Ascending aorta (tissue), 2 donors: ENCODE measurements around the gene TRIM52. TPM values are rescaled to one million over a fixed set of nuclear protein-coding genes. Genes with fewer than 3 reads are reported as not detected.
"Not testable (repeated sequence)": the region's sequence is repeated elsewhere in the genome, so short reads cannot be mapped to it uniquely, and the experiment has no call there.

Experiments
- DNase-seq, 2 donors: peaks; one replicate each; pipeline ENCODE4 v3.0.0-alpha.2; 2019; ENCODE audit warnings: low spot score in 2 of 2
- H3K27ac ChIP-seq, 2 donors: fragments of 200-600 bp; sonication (generic); one replicate each; pipeline ENCODE4 v1.5.1; 2016 to 2017; ENCODE audit warnings: mild to moderate bottlenecking in 1 of 2
- H3K27me3 ChIP-seq: fragments of 200-600 bp; sonication (generic); one replicate; pipeline ENCODE4 v1.5.1; 2017
- H3K36me3 ChIP-seq, 2 donors: fragments of 200-600 bp; sonication (generic); one replicate each; pipeline ENCODE4 v1.5.1; 2016
- H3K4me1 ChIP-seq, 2 donors: fragments of 200-600 bp; sonication (generic); one replicate each; pipeline ENCODE4 v1.5.1; 2016 to 2017; ENCODE audit warnings: mild to moderate bottlenecking in 1 of 2
- H3K4me3 ChIP-seq, 2 donors: fragments of 200-600 bp; sonication (generic); one replicate each; pipeline ENCODE4 v1.5.1; 2016 to 2017; ENCODE audit warnings: mild to moderate bottlenecking in 1 of 2
- H3K9me3 ChIP-seq, 2 donors: fragments of 200-600 bp; sonication (generic); one replicate each; pipeline ENCODE4 v1.5.1; 2016
- intact Hi-C: fragments of 100-400 bp; cut with DNase I; formaldehyde crosslinking; loops from one replicate; pipeline ENCODE4 v1.15.1; 2023
- total RNA-seq: library from RNA; depleted of rRNA; stranded (reverse); fragments of >200 nt; gene quantifications from one replicate; pipeline ENCODE4 v1.1.0, GENCODE V29; 2016
- TF ChIP-seq, protein P1 (sequence below), 3 experiments: fragments of 200-600 bp in 2 of 3; fragments of 450-650 bp in 1 of 3; sonication (generic) in 2 of 3; IDR thresholded peaks; one replicate each; pipeline ENCODE4 v1.5.1; 2016 to 2019; ENCODE audit warnings: antibody characterized with exemption in 3 of 3, mild to moderate bottlenecking in 1 of 3, moderate library complexity in 1 of 3

TRIM52 gene
- total RNA-seq, 1 donor from 2014 or later, result 21.2 TPM

DNA sequence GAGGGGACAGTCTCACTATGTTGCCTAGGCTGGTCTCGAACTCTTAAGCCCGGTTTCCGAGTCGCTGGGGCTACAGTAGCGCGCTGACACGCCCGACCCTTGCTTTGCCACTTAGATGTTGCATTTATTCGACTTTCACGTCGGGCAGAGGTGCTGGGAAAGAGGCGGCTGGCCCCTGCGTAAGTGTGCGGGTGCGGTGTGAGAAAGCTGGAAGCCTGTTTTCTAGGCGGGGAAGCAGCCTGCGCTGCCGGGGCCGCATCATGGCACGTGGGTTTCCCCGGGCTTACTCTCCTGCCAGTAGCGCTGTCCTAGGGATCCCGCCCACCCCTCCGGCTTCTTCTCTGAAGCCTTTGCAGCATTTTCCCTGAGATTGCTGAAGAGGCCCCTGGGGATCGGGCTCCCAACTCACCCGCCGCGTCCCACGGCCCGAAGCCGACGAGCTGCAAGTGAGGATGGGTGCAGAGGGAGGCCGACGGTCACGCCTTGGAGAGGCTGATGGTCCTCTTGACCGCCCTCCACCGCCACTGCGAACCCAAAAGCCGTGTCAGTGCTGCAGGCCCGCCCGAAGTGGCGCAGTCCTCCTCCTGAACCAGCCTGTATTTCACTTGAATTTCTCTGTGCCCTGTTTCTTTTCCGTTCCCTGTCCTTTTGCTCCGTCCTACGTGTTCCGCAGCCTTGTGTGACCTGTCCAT, 43.7 kb downstream of the TRIM52 start:
- DNase-seq, result peak in 1 of 2 donors; percentile 77
- TF ChIP-seq, protein P1, sequence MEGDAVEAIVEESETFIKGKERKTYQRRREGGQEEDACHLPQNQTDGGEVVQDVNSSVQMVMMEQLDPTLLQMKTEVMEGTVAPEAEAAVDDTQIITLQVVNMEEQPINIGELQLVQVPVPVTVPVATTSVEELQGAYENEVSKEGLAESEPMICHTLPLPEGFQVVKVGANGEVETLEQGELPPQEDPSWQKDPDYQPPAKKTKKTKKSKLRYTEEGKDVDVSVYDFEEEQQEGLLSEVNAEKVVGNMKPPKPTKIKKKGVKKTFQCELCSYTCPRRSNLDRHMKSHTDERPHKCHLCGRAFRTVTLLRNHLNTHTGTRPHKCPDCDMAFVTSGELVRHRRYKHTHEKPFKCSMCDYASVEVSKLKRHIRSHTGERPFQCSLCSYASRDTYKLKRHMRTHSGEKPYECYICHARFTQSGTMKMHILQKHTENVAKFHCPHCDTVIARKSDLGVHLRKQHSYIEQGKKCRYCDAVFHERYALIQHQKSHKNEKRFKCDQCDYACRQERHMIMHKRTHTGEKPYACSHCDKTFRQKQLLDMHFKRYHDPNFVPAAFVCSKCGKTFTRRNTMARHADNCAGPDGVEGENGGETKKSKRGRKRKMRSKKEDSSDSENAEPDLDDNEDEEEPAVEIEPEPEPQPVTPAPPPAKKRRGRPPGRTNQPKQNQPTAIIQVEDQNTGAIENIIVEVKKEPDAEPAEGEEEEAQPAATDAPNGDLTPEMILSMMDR (IDR thresholded peaks at IDR 0.05), result no peak
- no peaks in the 10 kb centered on the region for H3K27me3 ChIP-seq
- H3K36me3 ChIP-seq, result no peaks in the 10 kb centered on the region
- H3K27ac ChIP-seq, result peak overlapping the region; percentile 58 to 75
- no peaks in the 10 kb centered on the region for H3K9me3 ChIP-seq
- intact Hi-C loops, result loop anchor here (1.0 kb wide), 1 partner anchor 26 kb away; no protein-coding TSS in a partner anchor
- peak overlapping the region; percentile 27 to 68 for H3K4me3 ChIP-seq
- H3K4me1 ChIP-seq, result peaks cover 0 to 2% of the 10 kb centered on the region in 2 donors

DNA sequence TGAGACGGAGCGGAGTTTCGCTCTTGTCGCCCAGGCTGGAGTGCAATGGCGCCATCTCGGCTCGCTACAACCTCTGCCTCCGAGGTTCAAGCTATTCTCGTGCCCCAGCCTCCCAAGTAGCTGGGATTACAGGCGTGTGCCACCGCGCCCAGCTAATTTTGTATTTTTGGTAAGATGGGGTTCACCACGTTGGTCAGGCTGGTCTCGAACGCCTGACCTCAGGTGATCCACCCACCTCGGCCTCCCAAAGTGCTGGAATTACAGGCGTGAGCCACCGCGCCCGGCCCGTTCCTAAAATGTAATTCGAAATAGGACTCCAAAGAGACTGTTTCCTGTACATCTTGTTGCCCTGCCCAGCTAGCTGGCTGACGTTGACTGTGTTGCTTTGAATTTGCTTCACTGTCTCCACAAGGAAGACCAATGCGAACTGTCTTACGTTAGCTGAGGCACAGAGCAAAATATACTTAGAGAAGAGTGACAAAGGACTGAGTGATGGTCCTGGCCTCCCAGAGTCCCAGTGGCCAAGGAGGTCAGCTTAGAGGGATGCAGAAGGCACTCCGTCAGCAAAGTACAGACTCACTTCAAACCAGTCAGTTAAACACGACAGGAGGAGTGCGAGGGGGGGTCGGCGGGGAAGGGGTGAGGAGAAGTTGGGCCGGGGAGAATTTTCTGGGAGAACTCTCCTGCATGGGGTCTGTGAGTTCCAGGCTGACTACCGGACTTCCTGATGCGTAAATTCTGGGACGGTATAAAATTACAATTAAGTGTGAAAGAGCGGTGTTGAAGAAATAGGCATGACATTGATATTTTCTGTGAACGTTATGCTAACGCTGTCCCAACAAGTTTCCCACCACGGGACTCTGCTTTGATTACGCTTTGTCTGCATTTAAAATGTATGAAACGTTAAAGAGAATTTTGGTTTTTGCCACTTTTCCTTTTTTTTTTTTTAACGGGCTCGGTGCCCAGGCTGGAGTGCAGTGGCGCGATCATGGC, 44.6 kb downstream of the TRIM52 start:
- Histone ChIP-seq H3K27ac (no peak overlapping the region), H3K9me3 (no peaks in the 10 kb centered on the region), H3K4me3 (peak overlapping the region; percentile 27 to 68), H3K36me3 (no peaks in the 10 kb centered on the region), H3K27me3 (no peaks in the 10 kb centered on the region), H3K4me1 (peaks cover 0 to 2% of the 10 kb centered on the region in 2 donors)
- intact Hi-C loops, result no loop called here
- TF ChIP-seq, protein P1 (IDR thresholded peaks at IDR 0.05), result no peak
- no peak for DNase-seq

DNA sequence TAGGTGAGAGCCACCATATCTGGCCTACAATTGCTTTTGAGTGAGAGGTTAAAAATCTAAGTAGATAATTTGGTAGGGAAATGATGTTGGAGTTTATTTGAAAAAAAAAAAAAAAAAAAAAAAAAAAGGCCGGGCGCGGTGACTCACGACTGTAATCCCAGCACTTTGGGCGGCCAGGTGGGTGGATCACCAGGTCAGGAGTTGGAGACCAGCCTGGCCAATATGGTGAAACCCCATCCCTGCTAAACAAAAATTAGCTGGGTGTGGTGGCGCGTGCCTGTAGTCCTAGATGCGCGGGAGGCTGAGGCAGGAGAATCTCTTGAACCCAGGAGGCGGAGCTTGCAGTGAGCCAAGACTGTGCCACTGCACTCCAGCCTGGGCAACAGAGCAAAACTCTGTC, 46.7 kb downstream of the TRIM52 start:
- intact Hi-C loops, H3K27ac ChIP-seq, H3K27me3 ChIP-seq, H3K4me3 ChIP-seq, H3K36me3 ChIP-seq, H3K4me1 ChIP-seq, DNase-seq, H3K9me3 ChIP-seq: not testable (repeated sequence)

DNA sequence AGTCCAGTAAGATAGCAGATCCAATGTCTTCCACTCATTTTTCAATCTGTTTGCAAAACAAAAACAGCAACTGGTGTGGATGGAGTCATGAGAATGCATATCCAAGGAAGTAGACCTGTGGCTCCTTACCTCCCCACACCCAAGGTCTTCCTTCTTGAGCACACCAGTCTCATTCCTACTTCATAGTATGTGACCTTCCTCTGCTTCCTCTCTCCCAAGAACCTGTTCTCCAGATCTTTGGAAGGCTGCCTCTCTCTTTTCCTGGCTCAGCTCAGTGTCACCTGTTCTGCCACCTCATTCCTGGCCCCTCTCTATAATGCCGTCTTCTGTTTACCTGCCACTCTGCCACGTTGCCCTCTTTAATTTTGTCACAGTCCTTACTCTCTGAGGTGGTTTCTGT, 48.0 kb downstream of the TRIM52 start:
- intact Hi-C loops, result no loop called here
- H3K27ac ChIP-seq, result no peak overlapping the region
- H3K4me1 ChIP-seq, result peaks cover 0 to 2% of the 10 kb centered on the region in 2 donors
- TF ChIP-seq, protein P1 (IDR thresholded peaks at IDR 0.05), result no peak
- DNase-seq, result no peak
- no peaks in the 10 kb centered on the region for H3K9me3 ChIP-seq
- H3K27me3 ChIP-seq, result no peaks in the 10 kb centered on the region
- H3K4me3 ChIP-seq, result no peak overlapping the region
- H3K36me3 ChIP-seq, result no peaks in the 10 kb centered on the region

DNA sequence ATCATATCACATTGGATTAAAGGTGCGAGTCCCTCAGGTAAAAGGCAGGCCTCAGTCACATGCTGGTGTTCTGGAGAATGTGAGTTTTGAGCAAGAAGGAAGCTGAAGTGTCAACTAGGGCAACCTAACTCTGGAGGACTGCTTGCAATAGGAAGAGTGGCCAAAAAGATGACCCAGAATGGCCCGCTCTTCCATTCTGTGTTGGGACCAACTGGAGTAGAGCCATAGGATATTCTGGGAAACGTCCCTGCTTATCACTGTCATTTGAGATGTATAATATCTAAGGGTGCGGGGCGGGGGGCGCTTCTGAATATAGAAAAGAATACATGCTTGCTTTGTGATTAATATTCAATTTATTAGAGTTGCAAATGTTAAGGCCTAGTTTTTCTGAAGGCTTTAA, 48.9 kb downstream of the TRIM52 start:
- Histone ChIP-seq H3K9me3 (no peaks in the 10 kb centered on the region), H3K27ac (no peak overlapping the region), H3K4me1 (peaks cover 0 to 2% of the 10 kb centered on the region in 2 donors), H3K36me3 (no peaks in the 10 kb centered on the region), H3K4me3 (no peak overlapping the region), H3K27me3 (no peaks in the 10 kb centered on the region)
- TF ChIP-seq, protein P1 (IDR thresholded peaks at IDR 0.05), result no peak
- intact Hi-C loops, result no loop called here
- DNase-seq, result no peak

DNA sequence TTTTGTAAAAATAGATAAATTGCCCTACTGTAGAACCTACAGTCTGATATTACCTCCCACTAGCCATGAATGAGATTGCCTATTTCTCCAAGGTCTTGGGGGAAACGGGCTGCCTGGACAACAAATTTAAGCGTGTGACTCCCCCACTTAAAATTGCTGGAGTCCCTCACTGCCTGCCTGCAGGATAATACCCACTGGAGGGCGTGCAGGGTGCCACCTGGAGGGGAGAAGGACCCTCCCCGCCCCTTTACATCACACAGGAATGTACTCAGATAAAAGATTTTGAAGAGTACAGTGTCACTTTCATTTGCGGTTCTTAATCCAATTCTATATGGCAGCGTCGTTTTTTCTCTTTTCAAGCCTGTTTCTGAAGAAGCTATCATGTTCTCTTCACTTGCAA, 49.7 kb downstream of the TRIM52 start:
- TF ChIP-seq, protein P1 (IDR thresholded peaks at IDR 0.05), result no peak
- Histone ChIP-seq H3K4me1 (peaks cover 0 to under 1% of the 10 kb centered on the region in 2 donors), H3K27me3 (no peaks in the 10 kb centered on the region), H3K9me3 (no peaks in the 10 kb centered on the region), H3K27ac (no peak overlapping the region), H3K36me3 (no peaks in the 10 kb centered on the region), H3K4me3 (no peak overlapping the region)
- intact Hi-C loops, result no loop called here
- DNase-seq, result no peak

DNA sequence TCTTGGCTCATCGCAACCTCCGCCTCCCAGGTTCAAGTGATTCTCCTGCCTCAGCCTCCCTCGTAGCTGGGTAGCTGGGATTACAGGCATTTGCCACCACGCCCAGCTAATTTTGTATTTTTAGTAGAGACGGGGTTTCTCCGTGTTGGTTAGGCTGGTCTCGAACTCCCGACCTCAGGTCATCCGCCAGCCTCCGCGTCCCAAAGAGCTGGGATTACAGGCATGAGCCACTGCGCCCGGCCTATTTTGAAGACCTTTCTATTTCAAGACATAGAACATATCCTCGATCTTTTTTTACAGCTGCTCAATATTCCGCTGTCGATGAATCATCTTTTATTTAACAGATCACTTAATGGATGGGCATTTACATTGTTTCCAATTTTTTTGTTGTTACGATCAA, 50.2 kb downstream of the TRIM52 start:
- intact Hi-C loops, H3K9me3 ChIP-seq, H3K27me3 ChIP-seq, H3K4me3 ChIP-seq, H3K4me1 ChIP-seq, H3K36me3 ChIP-seq, H3K27ac ChIP-seq, DNase-seq: not testable (repeated sequence)

DNA sequence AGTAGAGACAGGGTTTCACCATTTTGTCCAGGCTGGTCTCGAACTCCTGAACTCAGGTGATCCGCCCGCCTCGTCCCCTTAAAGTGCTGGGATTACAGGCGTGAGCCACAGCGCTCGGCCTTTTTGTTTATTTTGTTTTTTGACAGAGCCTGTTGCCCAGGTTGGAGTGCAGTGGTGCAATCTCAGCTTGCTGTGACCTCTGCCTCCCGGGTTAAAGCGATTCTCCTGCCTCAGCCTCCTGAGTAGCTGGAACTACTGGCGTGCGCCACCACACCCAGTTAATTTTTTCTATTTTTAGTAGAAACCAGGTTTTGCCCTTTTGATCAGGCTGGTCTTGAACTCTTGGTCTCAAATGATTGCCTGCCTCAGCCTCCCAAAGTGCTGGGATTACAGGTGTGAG, 50.8 kb downstream of the TRIM52 start:
- H3K4me1 ChIP-seq, H3K9me3 ChIP-seq, DNase-seq, intact Hi-C loops, H3K4me3 ChIP-seq, H3K27me3 ChIP-seq, H3K27ac ChIP-seq, H3K36me3 ChIP-seq: not testable (repeated sequence)
